ENCODE results near the gene SQSTM1. TPM values are rescaled to one million over a fixed set of nuclear protein-coding genes. Genes with fewer than 3 reads are reported as not detected.

Gene SQSTM1
- total and polyA plus RNA-seq, 9 of the 15 experiments (the other 6 are each of a cell fraction or from before 2014, with no cell fraction given), result 5.6 to 148 (median 64.0) TPM

DNA sequence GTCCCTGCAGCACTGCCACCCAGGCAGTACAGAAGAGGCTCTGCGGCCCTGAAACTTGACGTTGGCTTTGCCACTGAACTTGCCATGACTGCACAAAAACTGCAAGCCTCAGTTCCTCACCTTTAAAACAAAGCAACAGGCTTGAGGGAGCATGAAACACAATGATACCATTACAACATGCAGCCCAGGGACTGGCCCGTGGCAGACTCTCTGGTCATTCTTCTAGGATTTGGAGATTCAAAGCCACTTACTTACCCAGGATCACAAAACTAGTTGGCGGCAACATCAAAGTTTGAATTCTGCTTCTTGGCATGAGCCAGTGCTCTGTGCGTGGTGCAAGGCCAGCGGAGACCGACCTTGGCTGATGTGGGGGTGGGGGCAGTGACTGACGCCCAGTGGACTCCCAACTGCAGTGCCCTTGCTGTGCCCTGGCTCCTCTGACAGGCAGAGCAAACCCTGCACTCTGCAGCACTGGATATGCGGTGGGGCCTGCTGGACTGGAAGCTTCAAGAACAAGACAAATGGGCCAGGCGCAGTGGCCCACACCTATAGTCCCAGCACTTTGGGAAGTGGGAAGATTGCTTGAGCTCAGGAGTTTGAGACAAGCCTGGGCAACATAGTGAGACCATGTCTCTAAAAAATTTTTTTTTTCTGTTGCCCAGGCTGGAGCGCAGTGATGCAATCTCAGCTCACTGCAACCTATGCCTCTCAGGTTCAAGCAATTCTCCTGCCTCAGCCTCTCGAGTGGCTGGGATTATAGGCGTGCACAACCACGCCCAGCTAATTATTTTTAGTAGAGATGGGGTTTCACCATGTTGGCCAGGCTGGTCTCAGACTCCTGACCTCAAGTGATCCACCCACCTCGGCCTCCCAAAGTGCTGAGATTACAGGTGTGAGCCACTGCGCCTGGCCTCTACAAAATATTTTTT, 18.9 kb downstream of the SQSTM1 start:
- FAIRE-seq (no peak), DNase-seq (ENCODE audit: extremely low read depth in 1 of 4, low spot score in 3 of 4) (no peak), ATAC-seq (no peak)
- Histone ChIP-seq H3K4me1 (replicated peaks in 1 of 2; ENCODE audit: control insufficient read depth in 2 of 2, insufficient read depth in 2 of 2, low read length in 2 of 2) (peaks cover 0 to 13% of the 10 kb centered on the region in 2 experiments; a peak in 3 of 5 replicates), H3K9me3 (replicated peaks; ENCODE audit: control insufficient read depth, insufficient read depth, low read depth, low read length) (no peaks in the 10 kb centered on the region), H3K27ac (ENCODE audit: extremely low read depth, low read depth, low read length) (no peak overlapping the region), H3K27me3 (ENCODE audit: control insufficient read depth in 2 of 2, insufficient read depth in 2 of 2, low read length in 2 of 2) (no peaks in the 10 kb centered on the region), H3K9ac (ENCODE audit: insufficient read depth in 1 of 2, low read depth in 2 of 2, low read length in 2 of 2) (no peak overlapping the region), H3K4me2 (ENCODE audit: insufficient read depth, low read length) (no peak overlapping the region), H3K9me1 (ENCODE audit: control insufficient read depth, insufficient read depth, low read length) (no peaks in the 10 kb centered on the region), H4K20me1 (replicated peaks; ENCODE audit: control insufficient read depth, insufficient read depth, low read length) (peaks cover 4% of the 10 kb centered on the region; the same call in 1 of the 2 replicates), H3K4me3 (no peak overlapping the region), H2AFZ (ENCODE audit: low read depth, low read length) (no peak overlapping the region), H3K36me3 (ENCODE audit: control insufficient read depth, insufficient read depth, low read length) (peaks cover 53% of the 10 kb centered on the region; the same call in 2 of the 3 replicates), H3K79me2 (ENCODE audit: control insufficient read depth, insufficient read depth, low read length) (no peaks in the 10 kb centered on the region)
- ChIA-PET CTCF (ENCODE audit: low intra/inter-chr PET ratio) (no interaction called here), POLR2A (interaction anchor here (1.0 to 1.8 kb wide), 3 partner anchors 9 to 17 kb away, joined by 3 to 4 read pairs (median 4); no protein-coding TSS in a partner anchor)
- 79% methylated on average over 16 of the region's 16 CpGs for WGBS (ENCODE audit: insufficient coverage, low coverage, missing lambda C conversion rate)
- in situ Hi-C loops (cut with MboI) (no loop called here), intact Hi-C loops (cut with micrococcal nuclease) (no loop called here)
- peak; percentile 75 for TF ChIP-seq POLR2G (IDR thresholded peaks at IDR 0.05; ENCODE audit: low read depth, low read length)
- TF ChIP-seq ZNF551 (CRISPR knock-in tag; IDR thresholded peaks at IDR 0.05), result no peak
- TF ChIP-seq, protein P1, sequence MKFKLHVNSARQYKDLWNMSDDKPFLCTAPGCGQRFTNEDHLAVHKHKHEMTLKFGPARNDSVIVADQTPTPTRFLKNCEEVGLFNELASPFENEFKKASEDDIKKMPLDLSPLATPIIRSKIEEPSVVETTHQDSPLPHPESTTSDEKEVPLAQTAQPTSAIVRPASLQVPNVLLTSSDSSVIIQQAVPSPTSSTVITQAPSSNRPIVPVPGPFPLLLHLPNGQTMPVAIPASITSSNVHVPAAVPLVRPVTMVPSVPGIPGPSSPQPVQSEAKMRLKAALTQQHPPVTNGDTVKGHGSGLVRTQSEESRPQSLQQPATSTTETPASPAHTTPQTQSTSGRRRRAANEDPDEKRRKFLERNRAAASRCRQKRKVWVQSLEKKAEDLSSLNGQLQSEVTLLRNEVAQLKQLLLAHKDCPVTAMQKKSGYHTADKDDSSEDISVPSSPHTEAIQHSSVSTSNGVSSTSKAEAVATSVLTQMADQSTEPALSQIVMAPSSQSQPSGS (CRISPR knock-in tag; IDR thresholded peaks at IDR 0.05), result no peak
- no peak for TF ChIP-seq CEBPG (CRISPR knock-in tag; IDR thresholded peaks at IDR 0.05)
- TF ChIP-seq CEBPG (tag; conservative IDR thresholded peaks at IDR 0.05 in 1 of 2, IDR thresholded peaks at IDR 0.05 in 1 of 2), result 0 out of 4 replicates have a peak, but pooled peaks of 1 of the 2 experiments have one; percentile 29
- no peak for TF ChIP-seq NCOA6 (IDR thresholded peaks at IDR 0.05)
- TF ChIP-seq RBFOX2 (IDR thresholded peaks at IDR 0.05; ENCODE audit: low read depth, low read length), result 0 out of 2 replicates have a peak, but pooled peaks have one; percentile 26
- 0 out of 2 replicates have a peak, but pooled peaks have one; percentile 13 for TF ChIP-seq CEBPB (tag; IDR thresholded peaks at IDR 0.05)
- TF ChIP-seq POLR2AphosphoS2 (IDR thresholded peaks at IDR 0.05; ENCODE audit: low read length), result peak; percentile 75
- TF ChIP-seq RUNX1 (IDR thresholded peaks at IDR 0.05; ENCODE audit: low read depth), result no peak
- TF ChIP-seq RBM15 (IDR thresholded peaks at IDR 0.05; ENCODE audit: insufficient read depth, low read length), result no peak
- TF ChIP-seq, protein P2, sequence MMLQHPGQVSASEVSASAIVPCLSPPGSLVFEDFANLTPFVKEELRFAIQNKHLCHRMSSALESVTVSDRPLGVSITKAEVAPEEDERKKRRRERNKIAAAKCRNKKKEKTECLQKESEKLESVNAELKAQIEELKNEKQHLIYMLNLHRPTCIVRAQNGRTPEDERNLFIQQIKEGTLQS (IDR thresholded peaks at IDR 0.05), result peak; percentile 52
- TF ChIP-seq, protein P2 (CRISPR knock-in tag; conservative IDR thresholded peaks at IDR 0.05), result no peak
- TF ChIP-seq, protein P3, sequence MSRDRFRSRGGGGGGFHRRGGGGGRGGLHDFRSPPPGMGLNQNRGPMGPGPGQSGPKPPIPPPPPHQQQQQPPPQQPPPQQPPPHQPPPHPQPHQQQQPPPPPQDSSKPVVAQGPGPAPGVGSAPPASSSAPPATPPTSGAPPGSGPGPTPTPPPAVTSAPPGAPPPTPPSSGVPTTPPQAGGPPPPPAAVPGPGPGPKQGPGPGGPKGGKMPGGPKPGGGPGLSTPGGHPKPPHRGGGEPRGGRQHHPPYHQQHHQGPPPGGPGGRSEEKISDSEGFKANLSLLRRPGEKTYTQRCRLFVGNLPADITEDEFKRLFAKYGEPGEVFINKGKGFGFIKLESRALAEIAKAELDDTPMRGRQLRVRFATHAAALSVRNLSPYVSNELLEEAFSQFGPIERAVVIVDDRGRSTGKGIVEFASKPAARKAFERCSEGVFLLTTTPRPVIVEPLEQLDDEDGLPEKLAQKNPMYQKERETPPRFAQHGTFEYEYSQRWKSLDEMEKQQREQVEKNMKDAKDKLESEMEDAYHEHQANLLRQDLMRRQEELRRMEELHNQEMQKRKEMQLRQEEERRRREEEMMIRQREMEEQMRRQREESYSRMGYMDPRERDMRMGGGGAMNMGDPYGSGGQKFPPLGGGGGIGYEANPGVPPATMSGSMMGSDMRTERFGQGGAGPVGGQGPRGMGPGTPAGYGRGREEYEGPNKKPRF (IDR thresholded peaks at IDR 0.05; ENCODE audit: low read depth, low read length), result no peak
- BruUV-seq (replicated peaks), result no TSS peak

Measured in K562 (cell line).